Vagina (tissue), 2 donors: Measurements from ENCODE around the gene NT5DC4. TPM values are rescaled to one million over a fixed set of nuclear protein-coding genes. Genes with fewer than 3 reads are reported as not detected.

Experiments used
- DNase-seq, 2 donors: peaks; one replicate each; pipeline ENCODE4 v3.0.0-alpha.2; 2017; ENCODE audit errors: extremely low spot score in 2 of 2
- H3K27ac ChIP-seq: fragments of 200-600 bp; sonication (generic); one replicate; pipeline ENCODE4 v1.5.1; 2019
- H3K27me3 ChIP-seq: fragments of 200-600 bp; sonication (generic); one replicate; pipeline ENCODE4 v1.5.1; 2019
- H3K36me3 ChIP-seq, 2 donors: fragments of 200-600 bp; sonication (generic); one replicate each; pipeline ENCODE4 v1.5.1; 2017 to 2019
- H3K4me1 ChIP-seq: fragments of 200-600 bp; sonication (generic); one replicate; pipeline ENCODE4 v1.5.1; 2019
- H3K4me3 ChIP-seq, 2 donors: fragments of 200-600 bp; sonication (generic); 1 replicate in 1 of 2; 2 replicates in 1 of 2; pipeline ENCODE4 v1.5.1; 2016 to 2019
- H3K9me3 ChIP-seq: fragments of 200-600 bp; sonication (generic); one replicate; pipeline ENCODE4 v1.5.1; 2019
- POLR2A ChIP-seq, 2 donors: fragments of 450-650 bp; IDR thresholded peaks; one replicate each; pipeline ENCODE4 v1.6.1; 2017; ENCODE audit warnings: antibody characterized with exemption in 2 of 2, mild to moderate bottlenecking in 2 of 2, moderate library complexity in 2 of 2
- POLR2AphosphoS5 ChIP-seq, 2 donors: sonication (generic); formaldehyde crosslinking; IDR thresholded peaks; one replicate each; pipeline ENCODE4 v1.9.0; 2017; ENCODE audit warnings: antibody characterized with exemption in 2 of 2, mild to moderate bottlenecking in 2 of 2, low read depth in 1 of 2; ENCODE audit not compliant: insufficient read depth in 1 of 2
- intact Hi-C: fragments of 100-400 bp; cut with DNase I; formaldehyde crosslinking; loops from one replicate; pipeline ENCODE4 v1.15.1; 2023
- total RNA-seq: library from RNA; depleted of rRNA; stranded (reverse); fragments of >200 nt; gene quantifications from one replicate; pipeline ENCODE4 v1.2.3, GENCODE V29; 2016
- TF ChIP-seq, protein P1 (sequence below), 3 experiments: fragments of 450-650 bp in 2 of 3; fragments of 200-600 bp in 1 of 3; sonication (generic) in 1 of 3; IDR thresholded peaks; one replicate each; pipeline ENCODE4 v1.5.1; 2017 to 2019; ENCODE audit warnings: antibody characterized with exemption in 3 of 3, mild to moderate bottlenecking in 2 of 3, moderate library complexity in 2 of 3

NT5DC4 gene
- total RNA-seq, 1 donor from 2014 or later: not detected

DNA sequence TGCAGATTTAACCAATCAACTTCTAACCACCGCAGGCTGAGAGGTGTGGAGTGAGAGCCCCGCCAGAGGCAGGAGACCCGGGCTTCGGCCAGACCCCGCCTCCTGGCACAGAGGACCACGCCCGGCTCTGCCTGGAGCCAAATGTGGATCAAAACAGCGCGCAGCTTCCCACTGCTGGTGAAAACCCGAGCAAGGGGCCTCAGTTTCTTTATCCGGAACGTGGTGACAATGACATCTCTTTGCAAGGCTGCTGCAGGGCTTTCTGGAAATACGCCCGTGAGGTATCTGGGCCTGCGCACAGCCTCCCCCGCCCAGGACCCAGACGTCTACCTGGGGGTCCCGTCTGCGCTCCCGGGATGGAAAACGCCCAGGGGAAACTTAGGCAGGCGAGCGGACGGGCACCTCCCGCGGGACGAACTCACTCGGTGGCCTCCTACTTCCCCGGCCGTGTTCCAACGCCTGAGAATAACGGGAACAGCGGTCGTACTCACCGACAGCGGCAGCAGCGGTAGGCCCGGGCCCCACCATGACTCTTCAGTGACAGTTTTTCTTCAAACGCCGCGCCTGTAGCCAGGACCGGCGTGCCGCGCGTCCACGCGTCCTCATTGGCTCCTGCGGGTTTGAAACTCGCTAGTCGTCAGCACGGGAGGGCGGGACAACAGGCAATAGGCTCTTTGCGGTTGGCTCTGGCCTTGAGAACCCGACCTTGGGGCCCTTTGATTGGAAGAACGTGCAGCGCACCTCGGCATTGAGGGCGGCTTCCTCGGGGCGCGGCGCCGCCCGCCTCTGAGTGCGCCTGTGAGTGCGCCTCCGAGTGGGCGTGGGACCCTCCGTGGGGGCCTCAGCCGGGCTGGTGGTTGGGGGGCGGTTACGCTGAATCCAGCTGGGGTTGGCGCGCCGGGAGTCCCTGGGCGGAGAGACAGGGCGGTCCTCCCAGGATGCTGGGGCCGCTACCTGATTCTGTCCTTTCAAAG lies 43.5 kb downstream of the NT5DC4 start, which contains the start of gene CKAP2L:
TSS of gene CKAP2L (minus strand) at position 539 of the 974 bp plus-strand sequence. CDS start at position 528, 11 bp downstream.
- intact Hi-C loops: no loop called here
- peak; percentile 68 to 84 for TF ChIP-seq POLR2AphosphoS5 (IDR thresholded peaks at IDR 0.05; ENCODE audit: insufficient read depth in 1 of 2, low read depth in 1 of 2)
- TF ChIP-seq, protein P1, sequence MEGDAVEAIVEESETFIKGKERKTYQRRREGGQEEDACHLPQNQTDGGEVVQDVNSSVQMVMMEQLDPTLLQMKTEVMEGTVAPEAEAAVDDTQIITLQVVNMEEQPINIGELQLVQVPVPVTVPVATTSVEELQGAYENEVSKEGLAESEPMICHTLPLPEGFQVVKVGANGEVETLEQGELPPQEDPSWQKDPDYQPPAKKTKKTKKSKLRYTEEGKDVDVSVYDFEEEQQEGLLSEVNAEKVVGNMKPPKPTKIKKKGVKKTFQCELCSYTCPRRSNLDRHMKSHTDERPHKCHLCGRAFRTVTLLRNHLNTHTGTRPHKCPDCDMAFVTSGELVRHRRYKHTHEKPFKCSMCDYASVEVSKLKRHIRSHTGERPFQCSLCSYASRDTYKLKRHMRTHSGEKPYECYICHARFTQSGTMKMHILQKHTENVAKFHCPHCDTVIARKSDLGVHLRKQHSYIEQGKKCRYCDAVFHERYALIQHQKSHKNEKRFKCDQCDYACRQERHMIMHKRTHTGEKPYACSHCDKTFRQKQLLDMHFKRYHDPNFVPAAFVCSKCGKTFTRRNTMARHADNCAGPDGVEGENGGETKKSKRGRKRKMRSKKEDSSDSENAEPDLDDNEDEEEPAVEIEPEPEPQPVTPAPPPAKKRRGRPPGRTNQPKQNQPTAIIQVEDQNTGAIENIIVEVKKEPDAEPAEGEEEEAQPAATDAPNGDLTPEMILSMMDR (IDR thresholded peaks at IDR 0.05): peak in 1 of 3 experiments; percentile 1
- no peak for TF ChIP-seq POLR2A (IDR thresholded peaks at IDR 0.05)
- Histone ChIP-seq H3K36me3 (no peaks in the 10 kb centered on the region), H3K27me3 (no peaks in the 10 kb centered on the region), H3K4me1 (peaks cover 13% of the 10 kb centered on the region), H3K4me3 (peak within 1 kb of the TSS; percentile 76 to 81), H3K9me3 (no peaks in the 10 kb centered on the region), H3K27ac (peak within 1 kb of the TSS; percentile 59)
- peak in 1 of 2 donors; percentile 95 for DNase-seq

DNA sequence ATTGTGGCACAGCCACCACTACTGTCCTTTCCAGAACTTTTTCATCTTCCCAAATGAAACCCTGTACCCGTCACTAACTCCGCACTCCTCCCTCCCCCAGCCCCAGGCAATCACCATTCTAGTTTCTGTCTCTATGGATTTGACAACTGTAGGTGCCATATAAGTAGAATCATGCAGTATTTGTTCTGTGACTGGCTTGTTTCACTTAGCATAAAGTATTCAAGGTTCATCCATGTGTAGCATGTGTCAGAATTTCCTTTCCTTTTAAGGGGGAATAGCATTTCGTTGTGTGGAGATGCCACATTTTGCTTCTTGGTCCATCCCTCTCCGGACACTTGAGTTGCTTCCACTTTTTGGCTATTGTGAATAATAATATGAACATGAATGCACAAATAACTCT lies 44.4 kb downstream of the NT5DC4 start:
- Histone ChIP-seq H3K4me1 (peaks cover 13% of the 10 kb centered on the region), H3K27me3 (no peaks in the 10 kb centered on the region), H3K36me3 (no peaks in the 10 kb centered on the region), H3K27ac (no peak overlapping the region), H3K4me3 (peak overlapping the region; percentile 76 to 81), H3K9me3 (no peaks in the 10 kb centered on the region)
- TF ChIP-seq, protein P1 (IDR thresholded peaks at IDR 0.05): no peak
- TF ChIP-seq POLR2A (IDR thresholded peaks at IDR 0.05) (no peak), POLR2AphosphoS5 (IDR thresholded peaks at IDR 0.05; ENCODE audit: insufficient read depth in 1 of 2, low read depth in 1 of 2) (no peak)
- DNase-seq: no peak
- intact Hi-C loops: no loop called here

DNA sequence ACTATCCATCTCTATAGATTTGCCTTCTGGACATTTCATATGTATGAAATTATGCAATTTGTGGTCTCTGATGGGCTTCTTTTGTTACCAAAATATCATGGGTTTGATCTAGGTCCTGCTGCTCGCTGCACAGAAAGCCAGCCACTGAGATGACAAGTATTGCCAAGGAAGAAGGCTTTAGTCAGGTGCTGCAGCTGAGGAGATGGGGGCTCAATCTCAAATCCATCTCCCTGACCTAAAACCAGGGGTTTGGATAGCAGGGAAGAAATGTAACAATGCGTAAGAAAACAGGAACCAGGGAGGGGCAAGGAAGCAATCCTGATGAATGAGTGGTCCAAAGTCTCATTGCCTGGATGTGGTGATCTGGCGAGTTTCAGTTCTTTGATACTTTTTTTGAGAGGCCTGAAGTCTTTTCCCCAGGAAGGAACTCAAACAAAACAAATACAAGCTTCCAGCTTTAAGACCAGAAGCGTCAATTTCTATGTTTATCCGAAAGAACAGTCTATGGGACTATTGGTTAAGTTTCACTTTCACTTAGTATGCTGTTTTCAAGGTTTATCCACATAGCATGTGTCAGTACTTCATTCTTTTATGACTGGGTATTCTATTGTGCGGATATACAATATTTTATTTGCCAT lies 47.0 kb downstream of the NT5DC4 start:
- no peaks in the 10 kb centered on the region for H3K9me3 ChIP-seq
- intact Hi-C loops: no loop called here
- no peak overlapping the region for H3K27ac ChIP-seq
- DNase-seq: no peak
- no peaks in the 10 kb centered on the region for H3K36me3 ChIP-seq
- peaks cover 13% of the 10 kb centered on the region for H3K4me1 ChIP-seq
- TF ChIP-seq POLR2A (IDR thresholded peaks at IDR 0.05) (no peak), POLR2AphosphoS5 (IDR thresholded peaks at IDR 0.05; ENCODE audit: insufficient read depth in 1 of 2, low read depth in 1 of 2) (no peak)
- TF ChIP-seq, protein P1 (IDR thresholded peaks at IDR 0.05): no peak
- no peak overlapping the region for H3K4me3 ChIP-seq
- H3K27me3 ChIP-seq: no peaks in the 10 kb centered on the region

DNA sequence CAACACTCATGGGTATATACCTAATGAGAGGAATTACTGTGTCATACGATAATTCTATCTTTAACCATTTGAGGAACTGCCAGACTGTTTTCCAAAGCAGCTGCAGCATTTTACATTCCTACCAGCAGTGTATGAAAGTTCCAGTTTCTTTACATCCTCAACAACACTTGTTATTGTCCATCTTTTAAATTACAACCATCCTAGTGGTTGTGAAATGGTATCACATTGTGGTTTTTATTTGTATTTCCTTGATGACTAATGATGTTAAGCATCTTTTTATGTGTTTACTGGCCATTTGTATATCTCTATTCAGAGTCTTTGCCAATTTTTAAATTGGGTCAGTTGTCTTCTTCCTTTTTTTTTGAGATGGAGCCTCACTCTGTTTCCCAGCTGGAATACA lies 47.6 kb downstream of the NT5DC4 start:
- Histone ChIP-seq H3K36me3 (no peaks in the 10 kb centered on the region), H3K27me3 (no peaks in the 10 kb centered on the region), H3K27ac (no peak overlapping the region), H3K9me3 (no peaks in the 10 kb centered on the region), H3K4me1 (peaks cover 13% of the 10 kb centered on the region), H3K4me3 (no peak overlapping the region)
- intact Hi-C loops: no loop called here
- TF ChIP-seq POLR2A (IDR thresholded peaks at IDR 0.05) (no peak), POLR2AphosphoS5 (IDR thresholded peaks at IDR 0.05; ENCODE audit: insufficient read depth in 1 of 2, low read depth in 1 of 2) (no peak)
- TF ChIP-seq, protein P1 (IDR thresholded peaks at IDR 0.05): no peak
- no peak for DNase-seq
